H9 (cell line): Measurements from ENCODE around the gene KLHL14. TPM values are rescaled to one million over a fixed set of nuclear protein-coding genes. Genes with fewer than 3 reads are reported as not detected.

Experiments used
- DNase-seq: peaks from one replicate; pipeline ENCODE4 v3.0.0-alpha.2; 2017
- H2AFZ ChIP-seq: one replicate; pipeline ENCODE4 v1.6.1; 2013; ENCODE audit warnings: mild to moderate bottlenecking, low read length, control low read depth, moderate library complexity
- H2AK5ac ChIP-seq: 2 replicates; pipeline ENCODE4 v1.6.1; 2013; ENCODE audit warnings: low read length, control low read depth, mixed read lengths; ENCODE audit not compliant: insufficient read length
- H2BK120ac ChIP-seq: one replicate; pipeline ENCODE4 v1.6.1; 2013; ENCODE audit warnings: low read depth, mild to moderate bottlenecking, low read length, control low read depth, inconsistent platforms; ENCODE audit not compliant: poor library complexity, severe bottlenecking
- H2BK12ac ChIP-seq: 2 replicates; pipeline ENCODE4 v1.6.1; 2013; ENCODE audit warnings: low read length, control low read depth, mixed read lengths, low read depth; ENCODE audit not compliant: insufficient read length
- H2BK15ac ChIP-seq: 2 replicates; pipeline ENCODE4 v1.6.1; 2013; ENCODE audit warnings: low read depth, low read length, control low read depth
- H2BK20ac ChIP-seq: one replicate; pipeline ENCODE4 v1.6.1; 2013; ENCODE audit warnings: low read depth, mild to moderate bottlenecking, low read length, control low read depth, inconsistent platforms; ENCODE audit not compliant: poor library complexity, severe bottlenecking
- H2BK5ac ChIP-seq: 2 replicates; pipeline ENCODE4 v1.6.1; 2013; ENCODE audit warnings: low read length, control low read depth, mixed read lengths; ENCODE audit not compliant: insufficient read length
- H3K14ac ChIP-seq: 2 replicates; pipeline ENCODE4 v1.6.1; 2013; ENCODE audit warnings: low read length, control low read depth; ENCODE audit not compliant: insufficient read depth
- H3K18ac ChIP-seq: 2 replicates; pipeline ENCODE4 v1.6.1; 2013; ENCODE audit warnings: low read depth, mild to moderate bottlenecking, mixed read lengths, low read length, control low read depth; ENCODE audit not compliant: insufficient read length
- H3K23ac ChIP-seq: 2 replicates; pipeline ENCODE4 v1.6.1; 2013; ENCODE audit warnings: low read length, control low read depth, mixed read lengths, low read depth; ENCODE audit not compliant: insufficient read length
- H3K23me2 ChIP-seq: 2 replicates; pipeline ENCODE4 v1.6.1; 2013; ENCODE audit warnings: low read depth, mild to moderate bottlenecking, mixed read lengths, low read length, control low read depth; ENCODE audit not compliant: insufficient read length, poor library complexity, severe bottlenecking
- H3K27ac ChIP-seq: 2 replicates; pipeline ENCODE4 v1.5.1; 2013; ENCODE audit warnings: low read length, control low read depth, mixed read lengths, low read depth; ENCODE audit not compliant: insufficient read length
- H3K27me3 ChIP-seq: 2 replicates; pipeline ENCODE4 v1.6.1; 2013; ENCODE audit warnings: low read length, control low read depth, inconsistent platforms; ENCODE audit not compliant: insufficient read depth
- H3K4ac ChIP-seq: 2 replicates; pipeline ENCODE4 v1.6.1; 2013; ENCODE audit warnings: low read depth, mild to moderate bottlenecking, control low read depth, inconsistent platforms, low read length, moderate library complexity
- H3K4me1 ChIP-seq: 2 replicates; pipeline ENCODE4 v1.6.1; 2013; ENCODE audit warnings: low read length, control low read depth, inconsistent platforms; ENCODE audit not compliant: insufficient read depth
- H3K4me2 ChIP-seq: 2 replicates; pipeline ENCODE4 v1.6.1; 2013; ENCODE audit warnings: low read length, control low read depth, mixed read lengths; ENCODE audit not compliant: insufficient read length, insufficient read depth
- H3K56ac ChIP-seq: 2 replicates; pipeline ENCODE4 v1.6.1; 2013; ENCODE audit warnings: low read depth, mild to moderate bottlenecking, mixed read lengths, low read length, control low read depth; ENCODE audit not compliant: insufficient read length
- H3K79me1 ChIP-seq: 2 replicates; pipeline ENCODE4 v1.6.1; 2013; ENCODE audit warnings: low read depth, mild to moderate bottlenecking, moderate library complexity, low read length, control low read depth, inconsistent platforms; ENCODE audit not compliant: insufficient read depth, poor library complexity, severe bottlenecking
- H3K79me2 ChIP-seq: 2 replicates; pipeline ENCODE4 v1.6.1; 2013; ENCODE audit warnings: low read length, control low read depth, inconsistent platforms; ENCODE audit not compliant: insufficient read depth
- H3K9ac ChIP-seq: 2 replicates; pipeline ENCODE4 v1.6.1; 2013; ENCODE audit warnings: low read length, control low read depth, mixed read lengths; ENCODE audit not compliant: insufficient read length; ENCODE audit errors: extremely low read depth
- H3K9me3 ChIP-seq: one replicate; pipeline ENCODE4 v1.6.1; 2013; ENCODE audit warnings: low read depth, low read length, inconsistent platforms; ENCODE audit not compliant: control insufficient read depth
- H3T11ph ChIP-seq: one replicate; pipeline ENCODE4 v1.6.1; 2013; ENCODE audit warnings: mild to moderate bottlenecking, low read length, control low read depth, inconsistent platforms
- H4K20me1 ChIP-seq: one replicate; pipeline ENCODE4 v1.6.1; 2013; ENCODE audit not compliant: control insufficient read depth, insufficient read length, insufficient read depth
- H4K5ac ChIP-seq: 2 replicates; pipeline ENCODE4 v1.6.1; 2013; ENCODE audit warnings: low read depth, mild to moderate bottlenecking, mixed read lengths, low read length, control low read depth; ENCODE audit not compliant: insufficient read length
- H4K8ac ChIP-seq: replicated peaks from 2 replicates; pipeline ENCODE4 v1.6.1; 2013; ENCODE audit warnings: low read length, control low read depth, mixed read lengths, low read depth; ENCODE audit not compliant: insufficient read length
- H4K91ac ChIP-seq: 2 replicates; pipeline ENCODE4 v1.6.1; 2013; ENCODE audit warnings: low read depth, mild to moderate bottlenecking, moderate library complexity, mixed read lengths, low read length, control low read depth; ENCODE audit not compliant: insufficient read length
- H3K27ac Mint-ChIP-seq, 3 experiments: 2 replicates in 2 of 3; 3 replicates in 1 of 3; pipeline ENCODE4 v1.8.0; 2020 to 2021; ENCODE audit warnings: mixed read lengths in 3 of 3, mild to moderate bottlenecking in 1 of 3, moderate library complexity in 1 of 3
- H3K27me3 Mint-ChIP-seq: 2 replicates; pipeline ENCODE4 v1.8.0; 2021; ENCODE audit warnings: low read depth, mild to moderate bottlenecking, moderate library complexity, mixed read lengths
- H3K36me3 Mint-ChIP-seq, 3 experiments: 2 replicates in 2 of 3; 3 replicates in 1 of 3; pipeline ENCODE4 v1.8.0; 2020 to 2021; ENCODE audit warnings: low read depth in 3 of 3, mixed read lengths in 3 of 3; ENCODE audit not compliant: insufficient read depth in 1 of 3
- H3K4me1 Mint-ChIP-seq, 2 experiments: 2 replicates each; pipeline ENCODE4 v1.8.0; 2020; ENCODE audit warnings: mixed read lengths in 2 of 2
- H3K4me3 Mint-ChIP-seq, 2 experiments: 2 replicates in 1 of 2; 3 replicates in 1 of 2; pipeline ENCODE4 v1.8.0; 2020 to 2021; ENCODE audit warnings: mild to moderate bottlenecking in 2 of 2, mixed read lengths in 2 of 2, moderate library complexity in 1 of 2
- H3K9me3 Mint-ChIP-seq, 2 experiments: 2 replicates in 1 of 2; 3 replicates in 1 of 2; pipeline ENCODE4 v1.8.0; 2020; ENCODE audit warnings: mild to moderate bottlenecking in 2 of 2, mixed read lengths in 2 of 2, moderate library complexity in 1 of 2
- WGBS: extraction: QIAGEN DNeasy Blood & Tissue Kit; methylation state at CpG from one replicate; pipeline ENCODE4 v1.1.7; 2013; ENCODE audit warnings: missing lambda C conversion rate, low lambda C conversion rate, mixed read lengths; ENCODE audit not compliant: insufficient read length; ENCODE audit errors: extremely low coverage; 5-methylcytosine and 5-hydroxymethylcytosine counted together
- total RNA-seq: library from RNA; stranded (reverse); gene quantifications from 2 replicates; pipeline ENCODE4 v1.2.1, GENCODE V29; 2021
- TF ChIP-seq, protein P1 (sequence below): fragments of 200-600 bp; sonication (generic); conservative IDR thresholded peaks from 3 replicates; pipeline ENCODE4 v1.8.0; 2021; ENCODE audit warnings: antibody characterized with exemption, mild to moderate bottlenecking

KLHL14 gene
- total RNA-seq, 1 experiment from 2014 or later, result 1.0 TPM

DNA sequence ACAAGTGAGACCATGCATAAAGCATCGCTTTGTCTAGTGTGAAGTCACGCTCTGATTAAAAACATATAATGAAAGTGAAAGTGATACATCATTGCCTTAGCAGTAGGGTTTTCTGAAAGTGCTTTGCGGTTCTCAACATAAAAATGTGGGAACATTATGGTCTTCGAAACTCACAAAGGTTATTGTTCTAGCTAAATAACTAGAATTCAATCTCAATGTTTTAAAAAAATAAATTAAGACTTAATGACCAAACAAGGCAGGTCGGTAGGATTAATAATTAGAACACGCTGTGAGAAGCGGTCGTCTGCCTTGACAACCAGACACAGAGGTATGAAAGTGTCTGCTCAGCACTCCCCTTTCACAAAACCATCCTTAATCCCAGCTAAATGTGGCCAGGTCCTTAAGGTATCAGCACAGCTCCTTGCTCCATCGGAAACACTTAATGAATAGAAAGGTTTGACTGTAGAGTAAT, 42.2 kb downstream of the KLHL14 start:
- H3K9me3 ChIP-seq, result no peaks in the 10 kb centered on the region
- no peaks in the 10 kb centered on the region for H4K20me1 ChIP-seq
- no peak overlapping the region for H3K27ac ChIP-seq
- H3K56ac ChIP-seq, result no peak overlapping the region
- Mint-ChIP-seq H3K4me1 (peaks cover 21 to 29% of the 10 kb centered on the region in 2 experiments), H3K9me3 (no peaks in the 10 kb centered on the region; a peak in 1 of 5 replicates), H3K27me3 (no peaks in the 10 kb centered on the region), H3K27ac (no peak overlapping the region; a peak in 1 of 7 replicates), H3K36me3 (peaks cover 0 to 4% (median 2%) of the 10 kb centered on the region in 3 experiments; a peak in 3 of 7 replicates), H3K4me3 (no peak overlapping the region)
- H3K79me2 ChIP-seq, result no peaks in the 10 kb centered on the region
- H4K8ac ChIP-seq, result no peak overlapping the region
- H3T11ph ChIP-seq, result no peak overlapping the region
- H2BK20ac ChIP-seq, result no peak overlapping the region
- TF ChIP-seq, protein P1, sequence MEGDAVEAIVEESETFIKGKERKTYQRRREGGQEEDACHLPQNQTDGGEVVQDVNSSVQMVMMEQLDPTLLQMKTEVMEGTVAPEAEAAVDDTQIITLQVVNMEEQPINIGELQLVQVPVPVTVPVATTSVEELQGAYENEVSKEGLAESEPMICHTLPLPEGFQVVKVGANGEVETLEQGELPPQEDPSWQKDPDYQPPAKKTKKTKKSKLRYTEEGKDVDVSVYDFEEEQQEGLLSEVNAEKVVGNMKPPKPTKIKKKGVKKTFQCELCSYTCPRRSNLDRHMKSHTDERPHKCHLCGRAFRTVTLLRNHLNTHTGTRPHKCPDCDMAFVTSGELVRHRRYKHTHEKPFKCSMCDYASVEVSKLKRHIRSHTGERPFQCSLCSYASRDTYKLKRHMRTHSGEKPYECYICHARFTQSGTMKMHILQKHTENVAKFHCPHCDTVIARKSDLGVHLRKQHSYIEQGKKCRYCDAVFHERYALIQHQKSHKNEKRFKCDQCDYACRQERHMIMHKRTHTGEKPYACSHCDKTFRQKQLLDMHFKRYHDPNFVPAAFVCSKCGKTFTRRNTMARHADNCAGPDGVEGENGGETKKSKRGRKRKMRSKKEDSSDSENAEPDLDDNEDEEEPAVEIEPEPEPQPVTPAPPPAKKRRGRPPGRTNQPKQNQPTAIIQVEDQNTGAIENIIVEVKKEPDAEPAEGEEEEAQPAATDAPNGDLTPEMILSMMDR, result no peak
- no peak overlapping the region for H2AK5ac ChIP-seq
- no peak overlapping the region for H3K4ac ChIP-seq
- H3K9ac ChIP-seq, result no peak overlapping the region
- no peak overlapping the region for H3K23ac ChIP-seq
- H2BK120ac ChIP-seq, result no peak overlapping the region
- no peaks in the 10 kb centered on the region for H3K27me3 ChIP-seq
- H3K79me1 ChIP-seq, result no peaks in the 10 kb centered on the region
- DNase-seq, result no peak
- no peak overlapping the region for H4K5ac ChIP-seq
- no peaks in the 10 kb centered on the region for H3K23me2 ChIP-seq
- H3K4me1 ChIP-seq, result no peaks in the 10 kb centered on the region
- no peak overlapping the region for H2BK5ac ChIP-seq
- no peak overlapping the region for H4K91ac ChIP-seq
- H2AFZ ChIP-seq, result no peak overlapping the region
- no peak overlapping the region for H3K4me2 ChIP-seq
- no peak overlapping the region for H2BK12ac ChIP-seq
- no CpG with 5 or more reads among the region's 9 CpGs for WGBS
- no peak overlapping the region for H3K14ac ChIP-seq
- H3K18ac ChIP-seq, result no peak overlapping the region
- no peak overlapping the region for H2BK15ac ChIP-seq
